Right lobe of liver (tissue), 6 donors: ENCODE data around the gene DBR1. TPM values are rescaled to one million over a fixed set of nuclear protein-coding genes. Genes with fewer than 3 reads are reported as not detected.

ENCODE experiments used
- ATAC-seq, 4 donors: fragments of 200-7000 bp; cut with Tn5 transposase; one replicate each; pipeline ENCODE4 v1.9.1; 2020; ENCODE audit warnings: mild to moderate bottlenecking in 4 of 4, moderate library complexity in 4 of 4
- DNase-seq, 3 donors: peaks; one replicate each; pipeline ENCODE4 v3.0.0-alpha.2; 2020
- H3K27ac ChIP-seq, 3 donors: fragments of 200-600 bp; one replicate each; pipeline ENCODE4 v1.8.0; 2022
- H3K27me3 ChIP-seq, 2 donors: fragments of 200-600 bp; one replicate each; pipeline ENCODE4 v1.8.0; 2022
- H3K36me3 ChIP-seq, 4 donors: fragments of 200-600 bp; sonication (generic) in 1 of 4; one replicate each; pipeline versions ENCODE4 v1.5.1 to v1.8.0; 2017 to 2022; ENCODE audit warnings: control low read depth in 1 of 4
- H3K4me1 ChIP-seq, 4 donors: fragments of 200-600 bp; sonication (generic) in 1 of 4; one replicate each; pipeline versions ENCODE4 v1.5.1 to v1.8.0; 2017 to 2022; ENCODE audit warnings: control low read depth in 1 of 4
- H3K4me3 ChIP-seq, 3 donors: fragments of 200-600 bp; one replicate each; pipeline ENCODE4 v1.8.0; 2022
- H3K9me3 ChIP-seq, 4 donors: fragments of 200-600 bp; sonication (generic) in 1 of 4; one replicate each; pipeline versions ENCODE4 v1.5.1 to v1.8.0; 2017 to 2022; ENCODE audit warnings: control low read depth in 1 of 4
- CTCF ChIP-seq, 4 donors: fragments of 200-600 bp in 3 of 4; fragments of 450-650 bp in 1 of 4; IDR thresholded peaks; one replicate each; pipeline versions ENCODE4 v1.5.1 to v1.8.0; 2016 to 2022; ENCODE audit warnings: antibody characterized with exemption in 4 of 4, mild to moderate bottlenecking in 2 of 4
- POLR2A ChIP-seq: fragments of 450-650 bp; IDR thresholded peaks from one replicate; pipeline ENCODE4 v1.6.1; 2017; ENCODE audit warnings: antibody characterized with exemption, mild to moderate bottlenecking
- WGBS: methylation state at CpG from one replicate; pipeline ENCODE4 v1.1.6; 2018; ENCODE audit warnings: low coverage, low lambda C conversion rate; ENCODE audit not compliant: insufficient coverage; ENCODE audit errors: missing lambda C conversion rate; 5-methylcytosine and 5-hydroxymethylcytosine counted together
- intact Hi-C, 2 donors: fragments of 100-400 bp; cut with DNase I; formaldehyde crosslinking; loops; one replicate each; pipeline versions ENCODE4 v1.11.2 to v1.14.1; 2022
- total RNA-seq, 6 experiments: library from RNA; depleted of rRNA in 2 of 6; stranded (reverse); fragments of >200 nt in 2 of 6; fragmentation: NEBNext Ultra II Directional in 3 of 6; extraction: Animal tissue kit (Norgen Biotek cat#: 25700) in 3 of 6; gene quantifications; one replicate each; pipeline versions ENCODE4 v1.1.0 to v1.2.4, GENCODE V29; 2016 to 2023
- donor health status: DM: no; HTN: yes; CAD: no.
- donor health status: DM: no; HTN: no; CAD: no.
- donor health status: DM: no; HTN: no; CAD: no.
- donor health status: DM: no; HTN: yes; CAD: no.
- donor health status: DM: no; HTN: yes; CAD: no.

Gene DBR1
- total RNA-seq, 6 experiments from 2014 or later, result 3.2 to 6.1 (median 4.6) TPM

- no peak overlapping the region for H3K4me3 ChIP-seq
- no peak for DNase-seq
- no peak for TF ChIP-seq CTCF (IDR thresholded peaks at IDR 0.05)
- TF ChIP-seq POLR2A, result no peak
- no peak overlapping the region for H3K27ac ChIP-seq
- 55% methylated on average over 2 of the region's 2 CpGs for WGBS
- H3K36me3 ChIP-seq, result no peaks in the 10 kb centered on the region
- no peaks in the 10 kb centered on the region for H3K4me1 ChIP-seq
- H3K9me3 ChIP-seq, result no peaks in the 10 kb centered on the region
- ATAC-seq, result no peak
- no peaks in the 10 kb centered on the region for H3K27me3 ChIP-seq
- intact Hi-C loops, result no loop called here
These were observed 20.8 kb upstream of the DBR1 start for GRCh38 chr3:138195481-138195880.

- peaks cover 0 to 7% (median 0%) of the 10 kb centered on the region in 4 donors for H3K4me1 ChIP-seq
- H3K27ac ChIP-seq, result peak overlapping the region; percentile 89 to 94 (median 93)
- TF ChIP-seq POLR2A, result no peak
- TF ChIP-seq CTCF (IDR thresholded peaks at IDR 0.05), result no peak
- no peaks in the 10 kb centered on the region for H3K27me3 ChIP-seq
- ATAC-seq (peak in 3 of 4 donors; percentile 31 to 48 (median 38)), DNase-seq (no peak)
- WGBS, result under 1% methylated on average over 16 of the region's 17 CpGs
- intact Hi-C loops, result no loop called here
- H3K4me3 ChIP-seq, result peak overlapping the region; percentile 79 to 94 (median 93)
- no peaks in the 10 kb centered on the region for H3K36me3 ChIP-seq
- H3K9me3 ChIP-seq, result no peaks in the 10 kb centered on the region
These were observed 13.5 kb upstream of the DBR1 start for GRCh38 chr3:138188013-138188730.

- no peak for TF ChIP-seq CTCF (IDR thresholded peaks at IDR 0.05)
- TF ChIP-seq POLR2A, result peak; percentile 75
- Histone ChIP-seq H3K27me3 (no peaks in the 10 kb centered on the region), H3K9me3 (no peaks in the 10 kb centered on the region), H3K4me1 (peaks cover 0 to 7% (median 0%) of the 10 kb centered on the region in 4 donors), H3K27ac (peak within 1 kb of the TSS; percentile 89 to 94 (median 93)), H3K4me3 (peak within 1 kb of the TSS; percentile 79 to 94 (median 93)), H3K36me3 (no peaks in the 10 kb centered on the region)
- DNase-seq (peak; percentile 66 to 78 (median 75)), ATAC-seq (peak; percentile 70 to 81 (median 78))
- 0% methylated on average over 6 of the region's 59 CpGs for WGBS
- intact Hi-C loops, result no loop called here
These were observed 12.7 kb upstream of the DBR1 start, which contains the start of gene ARMC8 for GRCh38 chr3:138187296-138188012. Gene ARMC8 (plus strand): TSS chr3:138187301. CDS start chr3:138187555, 254 bp downstream.

- Histone ChIP-seq H3K4me1 (peaks cover 0 to 7% (median 0%) of the 10 kb centered on the region in 4 donors), H3K4me3 (peak overlapping the region; percentile 79 to 94 (median 93)), H3K9me3 (no peaks in the 10 kb centered on the region), H3K36me3 (no peaks in the 10 kb centered on the region), H3K27ac (peak overlapping the region; percentile 89 to 94 (median 93)), H3K27me3 (no peaks in the 10 kb centered on the region)
- ATAC-seq, result peak; percentile 95 to 96 (median 96)
- intact Hi-C loops, result no loop called here
- peak; percentile 92 to 93 (median 92) for DNase-seq
- TF ChIP-seq CTCF (IDR thresholded peaks at IDR 0.05) (no peak), POLR2A (no peak)
- 0% methylated on average over 25 of the region's 25 CpGs for WGBS
These were observed 12.1 kb upstream of the DBR1 start for GRCh38 chr3:138186803-138187295.
